Naive thymus-derived CD4-positive, alpha-beta T cell (primary cell): Measurements from ENCODE around the gene TC2N. TPM values are rescaled to one million over a fixed set of nuclear protein-coding genes. Genes with fewer than 3 reads are reported as not detected.
"Not testable (repeated sequence)": the region's sequence is repeated elsewhere in the genome, so short reads cannot be mapped to it uniquely, and the experiment has no call there.

Experiments used
- ATAC-seq: fragments of 150-1000 bp; cut with Tn5 transposase; 2 replicates; pipeline ENCODE4 v1.10.0; 2021; ENCODE audit warnings: mild to moderate bottlenecking, moderate library complexity
- CTCF ChIA-PET: fragments of 350-600 bp; sonication (Branson Sonifier 250); formaldehyde crosslinking; loops from one replicate; lab custom pipeline; 2021; ENCODE audit warnings: antibody characterized with exemption; lab: Charles Lee
- POLR2A ChIA-PET: fragments of 350-600 bp; sonication (Branson Sonifier 250); formaldehyde crosslinking; loops from one replicate; lab custom pipeline; 2021; ENCODE audit warnings: antibody characterized with exemption, inconsistent platforms; lab: Charles Lee
- DNase-seq, 9 donors: peaks; one replicate each; pipeline versions ENCODE4 v3.0.0 to v3.0.0-alpha.2; 2020 to 2022; ENCODE audit warnings: mixed read lengths in 1 of 9
- H3K27ac ChIP-seq: one replicate; pipeline ENCODE4 v1.7.0; 2013; ENCODE audit warnings: mild to moderate bottlenecking, low read depth, low read length, moderate library complexity
- H3K27me3 ChIP-seq, 2 donors: one replicate each; pipeline ENCODE4 v1.7.0; 2013; ENCODE audit warnings: low read length in 2 of 2, mild to moderate bottlenecking in 2 of 2, moderate library complexity in 2 of 2; ENCODE audit not compliant: control insufficient read depth in 2 of 2, insufficient read depth in 2 of 2
- H3K36me3 ChIP-seq, 3 experiments: 1 replicate in 2 of 3; 2 replicates in 1 of 3; pipeline ENCODE4 v1.7.0; 2013; ENCODE audit warnings: low read length in 3 of 3, mild to moderate bottlenecking in 3 of 3, moderate library complexity in 1 of 3; ENCODE audit not compliant: insufficient read depth in 3 of 3, control insufficient read depth in 2 of 3
- H3K4me1 ChIP-seq, 2 donors: one replicate each; pipeline ENCODE4 v1.7.0; 2013; ENCODE audit warnings: low read length in 2 of 2, mild to moderate bottlenecking in 2 of 2, moderate library complexity in 1 of 2; ENCODE audit not compliant: control insufficient read depth in 2 of 2, insufficient read depth in 2 of 2
- H3K4me3 ChIP-seq: 2 replicates; pipeline ENCODE4 v1.7.0; 2013; ENCODE audit warnings: mild to moderate bottlenecking, low read length
- H3K9me3 ChIP-seq, 3 experiments: 1 replicate in 2 of 3; 2 replicates in 1 of 3; pipeline ENCODE4 v1.7.0; 2013; ENCODE audit warnings: low read length in 3 of 3; ENCODE audit not compliant: control insufficient read depth in 2 of 3
- H3K27ac Mint-ChIP-seq, 9 donors: one replicate each; pipeline ENCODE4 v1.8.0; 2020 to 2022; ENCODE audit warnings: mixed read lengths in 9 of 9, mild to moderate bottlenecking in 8 of 9, moderate library complexity in 5 of 9, inconsistent platforms in 2 of 9
- H3K27me3 Mint-ChIP-seq, 5 donors: one replicate each; pipeline ENCODE4 v1.8.0; 2021 to 2022; ENCODE audit warnings: mixed read lengths in 5 of 5, mild to moderate bottlenecking in 1 of 5
- H3K36me3 Mint-ChIP-seq, 5 donors: one replicate each; pipeline ENCODE4 v1.8.0; 2020 to 2022; ENCODE audit warnings: mixed read lengths in 5 of 5, mild to moderate bottlenecking in 3 of 5, inconsistent platforms in 1 of 5
- H3K4me1 Mint-ChIP-seq, 7 donors: one replicate each; pipeline ENCODE4 v1.8.0; 2020 to 2022; ENCODE audit warnings: mixed read lengths in 7 of 7, mild to moderate bottlenecking in 3 of 7, inconsistent platforms in 1 of 7
- H3K4me3 Mint-ChIP-seq, 10 donors: one replicate each; pipeline ENCODE4 v1.8.0; 2020 to 2022; ENCODE audit warnings: mild to moderate bottlenecking in 10 of 10, mixed read lengths in 10 of 10, moderate library complexity in 6 of 10, inconsistent platforms in 2 of 10
- H3K9me3 Mint-ChIP-seq, 11 donors: one replicate each; pipeline ENCODE4 v1.8.0; 2020 to 2022; ENCODE audit warnings: mixed read lengths in 11 of 11, mild to moderate bottlenecking in 4 of 11, inconsistent platforms in 1 of 11, moderate library complexity in 1 of 11
- intact Hi-C, 2 donors: fragments of 100-400 bp; cut with micrococcal nuclease; formaldehyde crosslinking; loops; one replicate each; pipeline ENCODE4 v1.15.1; 2023
- polyA plus RNA-seq, 2 donors: library from polyadenylated mRNA; unstranded; fragments of 300-500 nt; fragmentation: Illumina TruSeq; gene quantifications; one replicate each; pipeline ENCODE4 v1.2.3, GENCODE V29; 2021
- total RNA-seq, 6 experiments: library from RNA in 5 of 6; stranded (reverse) in 5 of 6; gene quantifications; 1 replicate in 5 of 6; 2 replicates in 1 of 6; pipeline ENCODE4 v1.2.3 and lab custom pipeline; 2021 to 2026

The TC2N gene
- total and polyA plus RNA-seq, 7 experiments from 2014 or later = 158 to 301 (median 193) TPM

GRCh38 chr14:91854327-91854934 is 12.9 kb downstream of the TC2N start:
- peak overlapping the region; percentile 51 for H3K27ac ChIP-seq
- peaks cover 29 to 75% (median 60%) of the 10 kb centered on the region in 5 donors for H3K36me3 Mint-ChIP-seq
- H3K9me3 ChIP-seq = no peaks in the 10 kb centered on the region
- CTCF ChIA-PET = interaction anchor here (0.7 to 1.5 kb wide), 4 partner anchors 14 to 100 kb away, joined by 3 to 5 read pairs (median 4); no protein-coding TSS in a partner anchor
- H3K36me3 ChIP-seq = peaks cover 16 to 64% (median 22%) of the 10 kb centered on the region in 3 experiments
- H3K4me3 Mint-ChIP-seq = peak overlapping the region; percentile 2 to 92 (median 66)
- DNase-seq (no peak), ATAC-seq (no peak)
- POLR2A ChIA-PET = interaction anchor here (0.6 to 13.7 kb wide), 8 partner anchors 10 to 108 kb away, joined by 4 to 245 read pairs (median 12); partner anchors contain the start of gene TC2N
- H3K4me1 Mint-ChIP-seq = peaks cover 52 to 94% (median 88%) of the 10 kb centered on the region in 7 donors
- H3K4me3 ChIP-seq = no peak overlapping the region
- no peaks in the 10 kb centered on the region for H3K27me3 Mint-ChIP-seq
- intact Hi-C loops = no loop called here
- H3K4me1 ChIP-seq = peaks cover 51 to 55% of the 10 kb centered on the region in 2 donors
- peak overlapping the region in 8 of 9 donors; percentile 44 to 100 (median 88) for H3K27ac Mint-ChIP-seq
- no peaks in the 10 kb centered on the region for H3K27me3 ChIP-seq
- no peaks in the 10 kb centered on the region for H3K9me3 Mint-ChIP-seq

GRCh38 chr14:91851563-91851962 is 15.8 kb downstream of the TC2N start:
- Histone ChIP-seq H3K27ac (no peak overlapping the region), H3K4me1 (peaks cover 23 to 30% of the 10 kb centered on the region in 2 donors), H3K27me3 (no peaks in the 10 kb centered on the region), H3K4me3 (no peak overlapping the region), H3K9me3 (no peaks in the 10 kb centered on the region), H3K36me3 (peaks cover 4 to 50% (median 6%) of the 10 kb centered on the region in 3 experiments)
- ChIA-PET POLR2A (interaction anchor here (1.4 to 2.1 kb wide), 4 partner anchors 8 to 16 kb away, joined by 4 to 11 read pairs (median 6); partner anchors contain the start of gene TC2N), CTCF (no interaction called here)
- Mint-ChIP-seq H3K4me1 (peaks cover 34 to 88% (median 82%) of the 10 kb centered on the region in 7 donors), H3K27me3 (no peaks in the 10 kb centered on the region), H3K9me3 (no peaks in the 10 kb centered on the region), H3K27ac (peak overlapping the region in 6 of 9 donors; percentile 27 to 75 (median 58)), H3K4me3 (no peak overlapping the region), H3K36me3 (peaks cover 31 to 70% (median 62%) of the 10 kb centered on the region in 5 donors)
- ATAC-seq (no peak), DNase-seq (no peak)
- intact Hi-C loops = no loop called here

DNA sequence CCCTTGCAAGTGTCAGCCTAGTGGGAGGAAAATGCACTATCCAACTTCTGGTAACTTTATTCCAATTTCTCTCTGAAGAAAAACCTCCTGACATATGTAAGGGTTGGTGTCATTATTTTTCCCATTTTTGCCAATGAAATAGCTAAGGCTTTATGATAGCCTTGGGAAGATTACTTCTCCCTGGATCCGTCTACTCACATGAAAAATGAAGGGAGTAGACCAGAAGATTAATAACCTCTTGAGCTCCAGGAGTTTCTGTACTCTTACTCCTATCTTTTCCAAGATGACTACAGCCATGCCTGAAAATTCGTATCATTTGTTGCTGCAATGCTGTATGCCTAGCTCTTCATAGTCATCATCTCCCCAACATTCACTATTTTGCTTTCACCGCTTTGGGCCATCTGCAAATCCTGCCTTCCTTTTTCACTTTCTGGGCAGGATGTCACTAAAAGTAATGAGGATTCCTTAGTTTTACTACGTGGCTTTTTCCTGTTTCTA is 18.8 kb downstream of the TC2N start:
- DNase-seq (no peak), ATAC-seq (no peak)
- Mint-ChIP-seq H3K4me1 (peaks cover 24 to 85% (median 74%) of the 10 kb centered on the region in 7 donors), H3K9me3 (no peaks in the 10 kb centered on the region), H3K4me3 (no peak overlapping the region), H3K27ac (peak overlapping the region in 5 of 9 donors; percentile 27 to 74 (median 46)), H3K27me3 (no peaks in the 10 kb centered on the region), H3K36me3 (peaks cover 26 to 63% (median 59%) of the 10 kb centered on the region in 5 donors)
- Histone ChIP-seq H3K27me3 (no peaks in the 10 kb centered on the region), H3K36me3 (peaks cover 1 to 34% (median 4%) of the 10 kb centered on the region in 3 experiments), H3K4me1 (peaks cover 6 to 13% of the 10 kb centered on the region in 2 donors), H3K27ac (no peak overlapping the region), H3K4me3 (no peak overlapping the region), H3K9me3 (no peaks in the 10 kb centered on the region)
- intact Hi-C loops = no loop called here
- CTCF ChIA-PET = interaction anchor here (0.6 kb wide), 1 partner anchor 10 kb away, joined by 3 read pairs; no protein-coding TSS in a partner anchor
- POLR2A ChIA-PET = interaction anchor here (1.0 to 14.7 kb wide), 5 partner anchors 8 to 19 kb away, joined by 3 to 194 read pairs (median 4); partner anchors contain the start of gene TC2N

- no peak for DNase-seq
- no peaks in the 10 kb centered on the region for H3K9me3 ChIP-seq
- no peak overlapping the region for H3K4me3 ChIP-seq
- Mint-ChIP-seq H3K36me3 (peaks cover 26 to 64% (median 53%) of the 10 kb centered on the region in 5 donors), H3K4me1 (peaks cover 26 to 85% (median 74%) of the 10 kb centered on the region in 7 donors), H3K27ac (peak overlapping the region in 5 of 9 donors; percentile 6 to 58 (median 38)), H3K9me3 (no peaks in the 10 kb centered on the region), H3K27me3 (no peaks in the 10 kb centered on the region), H3K4me3 (peak overlapping the region in 1 of 10 donors; percentile 20)
- H3K36me3 ChIP-seq = peaks cover 0 to 27% (median 4%) of the 10 kb centered on the region in 3 experiments
- ChIA-PET CTCF (no interaction called here), POLR2A (interaction anchor here (0.6 to 14.7 kb wide), 5 partner anchors 11 to 272 kb away, joined by 3 to 194 read pairs (median 4); partner anchors contain the start of gene TC2N)
- no peak overlapping the region for H3K27ac ChIP-seq
- H3K27me3 ChIP-seq = no peaks in the 10 kb centered on the region
- peaks cover 0 to 13% of the 10 kb centered on the region in 2 donors for H3K4me1 ChIP-seq
- intact Hi-C loops = no loop called here
- no peak for ATAC-seq
Observed at GRCh38 chr14:91847693-91848092, 19.6 kb downstream of the TC2N start.

- Mint-ChIP-seq H3K4me3 (peak overlapping the region in 1 of 10 donors; percentile 24), H3K27me3 (no peaks in the 10 kb centered on the region), H3K27ac (peak overlapping the region in 6 of 9 donors; percentile 6 to 78 (median 39)), H3K4me1 (peaks cover 24 to 90% (median 77%) of the 10 kb centered on the region in 7 donors), H3K9me3 (no peaks in the 10 kb centered on the region), H3K36me3 (peaks cover 19 to 70% (median 56%) of the 10 kb centered on the region in 5 donors)
- ATAC-seq = no peak
- no peaks in the 10 kb centered on the region for H3K9me3 ChIP-seq
- peaks cover 12 to 22% of the 10 kb centered on the region in 2 donors for H3K4me1 ChIP-seq
- H3K27ac ChIP-seq = no peak overlapping the region
- POLR2A ChIA-PET = interaction anchor here (0.6 to 14.7 kb wide), 9 partner anchors 9 to 441 kb away, joined by 3 to 194 read pairs (median 3); no protein-coding TSS in a partner anchor
- intact Hi-C loops = no loop called here
- no peaks in the 10 kb centered on the region for H3K27me3 ChIP-seq
- DNase-seq = no peak
- no peak overlapping the region for H3K4me3 ChIP-seq
- peaks cover 0 to 18% (median 0%) of the 10 kb centered on the region in 3 experiments for H3K36me3 ChIP-seq
- CTCF ChIA-PET = interaction anchor here (1.0 to 1.1 kb wide), 2 partner anchors 14 to 46 kb away, joined by 4 to 5 read pairs; no protein-coding TSS in a partner anchor
Observed at GRCh38 chr14:91845652-91846051, 21.7 kb downstream of the TC2N start.

DNA sequence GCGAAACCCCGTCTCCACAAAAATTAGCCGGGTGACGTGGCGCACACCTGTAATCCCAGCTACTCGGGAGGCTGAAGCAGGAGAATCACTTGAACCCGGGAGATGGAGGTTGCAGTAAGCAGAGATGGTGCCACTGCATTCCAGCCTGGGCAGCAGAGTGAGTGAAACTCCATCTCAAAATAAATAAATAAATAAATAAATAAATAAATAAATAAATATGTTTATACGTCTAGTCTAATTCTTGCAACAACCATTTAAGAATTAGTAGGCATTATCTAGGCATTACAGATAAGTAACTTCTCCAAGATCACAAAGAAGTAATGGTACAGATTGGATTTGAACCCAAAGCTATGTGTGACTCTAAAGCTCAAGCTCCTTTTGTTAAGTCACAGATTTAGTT is 22.3 kb downstream of the TC2N start:
- H3K36me3 ChIP-seq = peaks cover 0 to 20% (median 0%) of the 10 kb centered on the region in 3 experiments
- H3K4me3 Mint-ChIP-seq, H3K27me3 ChIP-seq, H3K9me3 ChIP-seq, H3K27me3 Mint-ChIP-seq, ATAC-seq, DNase-seq, H3K27ac ChIP-seq, intact Hi-C loops, H3K9me3 Mint-ChIP-seq, H3K4me3 ChIP-seq: not testable (repeated sequence)
- peaks cover 27 to 91% (median 78%) of the 10 kb centered on the region in 7 donors for H3K4me1 Mint-ChIP-seq
- H3K36me3 Mint-ChIP-seq = peaks cover 21 to 72% (median 59%) of the 10 kb centered on the region in 5 donors
- ChIA-PET POLR2A (interaction anchor here (0.6 to 14.7 kb wide), 6 partner anchors 8 to 68 kb away, joined by 3 to 194 read pairs (median 3); no protein-coding TSS in a partner anchor), CTCF (interaction anchor here (0.6 to 1.1 kb wide), 3 partner anchors 15 to 55 kb away, joined by 3 to 5 read pairs (median 4); no protein-coding TSS in a partner anchor)
- H3K27ac Mint-ChIP-seq = peak overlapping the region in 1 of 9 donors; percentile 78
- peaks cover 14 to 22% of the 10 kb centered on the region in 2 donors for H3K4me1 ChIP-seq
